Upper lobe of left lung (tissue), 4 donors: ENCODE data around the gene ARID5A.

ENCODE experiments used
- CTCF ChIP-seq, 6 experiments: fragments of 450-650 bp in 4 of 6; fragments of 200-600 bp in 2 of 6; sonication (generic) in 2 of 6; IDR thresholded peaks; one replicate each; pipeline ENCODE4 v1.5.1; 2016 to 2019; ENCODE audit warnings: antibody characterized with exemption in 6 of 6
- EP300 ChIP-seq, 4 donors: sonication (generic); formaldehyde crosslinking; IDR thresholded peaks; one replicate each; pipeline ENCODE4 v1.5.1; 2017; ENCODE audit warnings: antibody characterized with exemption in 4 of 4, control low read depth in 2 of 4
- POLR2A ChIP-seq, 4 donors: fragments of 450-650 bp; IDR thresholded peaks; one replicate each; pipeline ENCODE4 v1.5.1; 2016 to 2017; ENCODE audit warnings: antibody characterized with exemption in 4 of 4, mild to moderate bottlenecking in 2 of 4

GRCh38 chr2:96523659-96524481 lies 12.7 kb upstream of the ARID5A start:
- TF ChIP-seq CTCF (IDR thresholded peaks at IDR 0.05) (no peak), EP300 (IDR thresholded peaks at IDR 0.05) (no peak), POLR2A (IDR thresholded peaks at IDR 0.05) (no peak)
